ENCODE data around the gene TRIM15.

DNA sequence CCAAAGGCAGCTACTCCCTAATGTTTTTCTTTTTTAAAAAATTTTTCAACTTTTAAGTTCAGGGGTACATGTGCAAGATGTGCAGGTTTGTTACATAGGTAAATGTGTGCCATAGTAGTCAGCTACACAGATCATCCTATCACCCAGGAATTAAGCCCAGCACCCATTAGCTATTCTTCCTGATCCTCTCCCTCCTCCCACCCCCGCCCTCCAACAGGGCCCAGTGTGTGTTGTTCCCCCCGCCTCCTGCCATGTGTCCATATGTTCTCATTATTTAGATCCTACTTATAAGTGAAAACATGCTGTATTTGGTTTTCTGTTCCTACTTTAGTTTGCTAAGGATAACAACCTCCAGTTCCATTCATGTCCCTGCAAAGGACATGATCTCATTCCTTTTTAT is 12.4 kb downstream of the TRIM15 start:
- TF ChIP-seq SIN3A (IDR thresholded peaks at IDR 0.05; ENCODE audit: borderline replicate concordance, insufficient read depth, low read length) (no peak), TAF1 (IDR thresholded peaks at IDR 0.05; ENCODE audit: borderline replicate concordance, insufficient read depth, low read length) (no peak)
- TF ChIP-seq, protein P1, sequence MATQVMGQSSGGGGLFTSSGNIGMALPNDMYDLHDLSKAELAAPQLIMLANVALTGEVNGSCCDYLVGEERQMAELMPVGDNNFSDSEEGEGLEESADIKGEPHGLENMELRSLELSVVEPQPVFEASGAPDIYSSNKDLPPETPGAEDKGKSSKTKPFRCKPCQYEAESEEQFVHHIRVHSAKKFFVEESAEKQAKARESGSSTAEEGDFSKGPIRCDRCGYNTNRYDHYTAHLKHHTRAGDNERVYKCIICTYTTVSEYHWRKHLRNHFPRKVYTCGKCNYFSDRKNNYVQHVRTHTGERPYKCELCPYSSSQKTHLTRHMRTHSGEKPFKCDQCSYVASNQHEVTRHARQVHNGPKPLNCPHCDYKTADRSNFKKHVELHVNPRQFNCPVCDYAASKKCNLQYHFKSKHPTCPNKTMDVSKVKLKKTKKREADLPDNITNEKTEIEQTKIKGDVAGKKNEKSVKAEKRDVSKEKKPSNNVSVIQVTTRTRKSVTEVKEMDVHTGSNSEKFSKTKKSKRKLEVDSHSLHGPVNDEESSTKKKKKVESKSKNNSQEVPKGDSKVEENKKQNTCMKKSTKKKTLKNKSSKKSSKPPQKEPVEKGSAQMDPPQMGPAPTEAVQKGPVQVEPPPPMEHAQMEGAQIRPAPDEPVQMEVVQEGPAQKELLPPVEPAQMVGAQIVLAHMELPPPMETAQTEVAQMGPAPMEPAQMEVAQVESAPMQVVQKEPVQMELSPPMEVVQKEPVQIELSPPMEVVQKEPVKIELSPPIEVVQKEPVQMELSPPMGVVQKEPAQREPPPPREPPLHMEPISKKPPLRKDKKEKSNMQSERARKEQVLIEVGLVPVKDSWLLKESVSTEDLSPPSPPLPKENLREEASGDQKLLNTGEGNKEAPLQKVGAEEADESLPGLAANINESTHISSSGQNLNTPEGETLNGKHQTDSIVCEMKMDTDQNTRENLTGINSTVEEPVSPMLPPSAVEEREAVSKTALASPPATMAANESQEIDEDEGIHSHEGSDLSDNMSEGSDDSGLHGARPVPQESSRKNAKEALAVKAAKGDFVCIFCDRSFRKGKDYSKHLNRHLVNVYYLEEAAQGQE (IDR thresholded peaks at IDR 0.05; ENCODE audit: insufficient read depth in 1 of 2, low read depth in 2 of 2, low read length in 2 of 2) = no peak
